Right atrium auricular region (tissue), 2 donors: ENCODE results near the gene RHOB. TPM values are rescaled to one million over a fixed set of nuclear protein-coding genes. Genes with fewer than 3 reads are reported as not detected.
"Not testable (repeated sequence)": the region's sequence is repeated elsewhere in the genome, so short reads cannot be mapped to it uniquely, and the experiment has no call there.

Source experiments
- DNase-seq: peaks from one replicate; pipeline ENCODE4 v3.0.0-alpha.2; 2019; ENCODE audit warnings: low spot score
- H3K27ac ChIP-seq, 2 donors: fragments of 200-600 bp; sonication (generic); 1 replicate in 1 of 2; 2 replicates in 1 of 2; pipeline ENCODE4 v1.5.1; 2016 to 2019
- H3K27me3 ChIP-seq, 2 donors: fragments of 200-600 bp; sonication (generic); one replicate each; pipeline versions ENCODE4 v1.5.1 to v1.6.0; 2017 to 2019
- H3K36me3 ChIP-seq: fragments of 200-600 bp; sonication (generic); one replicate; pipeline ENCODE4 v1.5.1; 2016
- H3K4me1 ChIP-seq, 2 donors: fragments of 200-600 bp; sonication (generic); one replicate each; pipeline versions ENCODE4 v1.5.1 to v1.6.0; 2017 to 2019
- H3K4me3 ChIP-seq, 2 donors: fragments of 200-600 bp; sonication (generic); 1 replicate in 1 of 2; 2 replicates in 1 of 2; pipeline ENCODE4 v1.5.1; 2017 to 2019; ENCODE audit warnings: mild to moderate bottlenecking in 1 of 2, moderate library complexity in 1 of 2
- H3K9me3 ChIP-seq, 2 donors: fragments of 200-600 bp; sonication (generic); one replicate each; pipeline ENCODE4 v1.5.1; 2019
- CTCF ChIP-seq, 2 donors: fragments of 200-600 bp; sonication (generic); IDR thresholded peaks; one replicate each; pipeline ENCODE4 v1.5.1; 2019; ENCODE audit warnings: antibody characterized with exemption in 2 of 2
- total RNA-seq, 2 donors: library from RNA; depleted of rRNA; stranded (reverse); fragments of >200 nt; gene quantifications; one replicate each; pipeline ENCODE4 v1.1.0, GENCODE V29; 2016

RHOB gene
- total RNA-seq, 2 donors from 2014 or later, result 471 to 664 TPM

GRCh38 chr2:20454036-20454981, 7.4 kb downstream of the RHOB start:
- no peak for TF ChIP-seq CTCF (IDR thresholded peaks at IDR 0.05)
- Histone ChIP-seq H3K27ac (no peak overlapping the region), H3K36me3 (peaks cover 8% of the 10 kb centered on the region), H3K4me1 (peaks cover 0 to 30% of the 10 kb centered on the region in 2 donors), H3K9me3 (no peaks in the 10 kb centered on the region), H3K4me3 (no peak overlapping the region), H3K27me3 (no peaks in the 10 kb centered on the region)
- DNase-seq, result peak; percentile 51

- Histone ChIP-seq H3K36me3 (no peaks in the 10 kb centered on the region), H3K27me3 (no peaks in the 10 kb centered on the region), H3K9me3 (no peaks in the 10 kb centered on the region), H3K4me1 (peaks cover 0 to 22% of the 10 kb centered on the region in 2 donors), H3K4me3 (no peak overlapping the region), H3K27ac (peak overlapping the region in 1 of 2 donors; percentile 52)
- TF ChIP-seq CTCF (IDR thresholded peaks at IDR 0.05), result no peak
- DNase-seq, result peak; percentile 43
These were observed 8.3 kb downstream of the RHOB start for GRCh38 chr2:20455076-20455587.

GRCh38 chr2:20456116-20456571, 9.3 kb downstream of the RHOB start:
- no peaks in the 10 kb centered on the region for H3K27me3 ChIP-seq
- H3K27ac ChIP-seq, result peak overlapping the region in 1 of 2 donors; percentile 52
- DNase-seq, result peak; percentile 57
- no peaks in the 10 kb centered on the region for H3K9me3 ChIP-seq
- H3K4me3 ChIP-seq, result no peak overlapping the region
- peaks cover 0 to 12% of the 10 kb centered on the region in 2 donors for H3K4me1 ChIP-seq
- H3K36me3 ChIP-seq, result no peaks in the 10 kb centered on the region
- TF ChIP-seq CTCF (IDR thresholded peaks at IDR 0.05), result no peak

GRCh38 chr2:20456636-20457426, 10.0 kb downstream of the RHOB start:
- Histone ChIP-seq H3K4me1 (peaks cover 0 to 5% of the 10 kb centered on the region in 2 donors), H3K9me3 (no peaks in the 10 kb centered on the region), H3K36me3 (no peaks in the 10 kb centered on the region), H3K27ac (peak overlapping the region in 1 of 2 donors; percentile 52), H3K4me3 (no peak overlapping the region), H3K27me3 (no peaks in the 10 kb centered on the region)
- no peak for TF ChIP-seq CTCF (IDR thresholded peaks at IDR 0.05)
- DNase-seq, result peak; percentile 49

GRCh38 chr2:20457661-20458630, 11.1 kb downstream of the RHOB start:
- Histone ChIP-seq H3K36me3 (no peaks in the 10 kb centered on the region), H3K4me3 (no peak overlapping the region), H3K9me3 (no peaks in the 10 kb centered on the region), H3K27me3 (no peaks in the 10 kb centered on the region), H3K4me1 (no peaks in the 10 kb centered on the region), H3K27ac (peak overlapping the region in 1 of 2 donors; percentile 52)
- TF ChIP-seq CTCF (IDR thresholded peaks at IDR 0.05), result no peak
- peak; percentile 28 for DNase-seq

GRCh38 chr2:20458737-20459484, 12.0 kb downstream of the RHOB start:
- not testable (repeated sequence) for H3K27me3 ChIP-seq, H3K4me1 ChIP-seq, H3K27ac ChIP-seq, H3K4me3 ChIP-seq, H3K36me3 ChIP-seq, H3K9me3 ChIP-seq
- peak; percentile 38 for DNase-seq
